GM12865 (cell line): ENCODE measurements around the gene AQP6.

Experiments used
- DNase-seq: peaks from one replicate; pipeline ENCODE4 v3.0.0; 2010; ENCODE audit warnings: low read depth
- H3K4me3 ChIP-seq: 2 replicates; pipeline ENCODE4 v1.5.1; 2011; ENCODE audit warnings: mild to moderate bottlenecking, low read depth, low read length, control low read depth
- CTCF ChIP-seq: IDR thresholded peaks from 2 replicates; pipeline ENCODE4 v1.5.1; 2011; ENCODE audit warnings: low read length, control low read depth, low read depth, inconsistent platforms; ENCODE audit not compliant: insufficient read depth; ENCODE audit errors: missing control alignments

AQP6 gene

GRCh38 chr12:49929581-49929980 is 43.2 kb upstream of the AQP6 start:
- DNase-seq = no peak
- H3K4me3 ChIP-seq = no peak overlapping the region
- no peak for TF ChIP-seq CTCF

DNA sequence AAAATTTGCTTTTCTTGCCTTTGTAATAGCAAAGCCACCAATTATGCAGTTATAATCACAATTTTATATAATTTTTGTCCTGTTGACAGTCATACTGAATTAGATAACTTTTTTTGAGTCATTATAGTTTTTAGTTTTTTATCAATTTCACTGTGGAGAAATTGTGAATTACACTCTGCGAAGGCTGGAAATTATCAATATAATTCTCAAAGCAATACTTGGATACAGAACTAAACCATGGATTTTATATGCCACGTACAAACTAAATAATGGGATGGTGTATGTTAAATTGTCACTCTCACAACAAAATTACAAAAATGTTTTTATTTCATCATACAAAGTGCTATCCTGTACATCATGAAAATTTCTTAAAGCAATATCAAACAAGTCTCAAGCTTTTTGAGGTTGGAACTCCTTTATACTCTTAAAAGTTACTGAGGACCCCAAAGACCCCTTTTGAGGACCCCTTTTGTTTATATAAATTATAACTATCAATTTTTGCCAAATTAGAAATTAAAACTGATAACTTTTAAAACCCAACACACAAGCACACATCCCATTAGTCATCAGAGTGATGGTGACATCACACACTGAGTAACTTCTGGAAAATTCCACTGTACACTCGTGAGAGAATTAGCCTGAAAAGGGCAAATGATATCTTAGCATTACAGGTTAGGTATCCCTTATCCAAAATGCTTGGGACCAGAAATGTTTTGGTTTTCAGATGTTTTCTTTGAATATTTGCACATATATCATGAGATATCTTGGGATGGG is 42.0 kb upstream of the AQP6 start:
- no peak for TF ChIP-seq CTCF
- no peak for DNase-seq
- no peak overlapping the region for H3K4me3 ChIP-seq

DNA sequence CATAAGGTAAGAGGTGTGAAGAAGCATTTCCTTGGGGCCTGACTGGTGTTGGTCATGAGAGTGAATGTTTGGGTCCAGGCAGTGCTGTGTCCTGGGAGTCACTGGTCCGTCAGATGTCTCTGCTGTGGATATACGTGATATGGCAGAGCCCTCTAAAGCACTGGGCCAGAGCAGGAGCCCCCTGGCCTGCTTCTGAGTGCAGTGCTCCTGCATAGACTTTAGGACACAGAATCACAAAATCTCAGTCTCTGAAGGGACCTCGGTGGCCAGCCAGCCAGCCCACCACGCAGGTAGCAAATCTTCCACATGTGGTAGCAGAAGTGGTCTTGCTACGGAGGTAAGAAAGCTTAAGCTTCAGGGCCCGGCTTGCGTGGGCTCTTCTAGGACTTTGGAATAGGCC is 40.7 kb upstream of the AQP6 start:
- TF ChIP-seq CTCF = no peak
- DNase-seq = no peak
- no peak overlapping the region for H3K4me3 ChIP-seq

DNA sequence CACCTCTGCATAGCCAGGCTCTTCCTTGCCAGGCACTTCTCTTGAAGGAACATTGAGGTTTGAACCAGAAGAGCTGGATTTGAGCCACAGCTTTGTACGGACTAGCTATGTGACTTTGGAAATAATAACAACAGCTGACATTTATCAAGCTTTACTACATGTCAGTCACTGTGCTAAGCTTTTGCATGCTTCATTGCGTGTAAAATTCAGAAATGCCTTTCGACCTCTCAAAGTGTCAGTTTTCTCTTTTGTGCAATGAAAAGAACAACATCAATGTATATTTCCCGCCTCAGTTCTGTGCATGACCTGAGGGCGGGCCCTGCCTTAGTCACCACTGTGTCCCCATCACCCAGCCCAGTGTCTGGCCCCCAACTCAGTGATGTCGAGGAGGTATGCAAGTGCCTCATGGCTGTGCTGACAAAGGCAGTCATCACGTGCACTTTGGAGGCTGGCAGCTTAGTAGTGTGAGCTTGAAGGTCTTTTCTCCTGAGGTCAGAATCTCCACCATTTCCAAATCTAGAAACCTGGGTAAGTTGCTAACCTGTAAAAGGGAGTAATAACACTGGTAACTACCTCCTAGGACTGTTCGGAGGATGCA is 40.1 kb upstream of the AQP6 start:
- no peak for TF ChIP-seq CTCF
- no peak overlapping the region for H3K4me3 ChIP-seq
- DNase-seq = no peak

DNA sequence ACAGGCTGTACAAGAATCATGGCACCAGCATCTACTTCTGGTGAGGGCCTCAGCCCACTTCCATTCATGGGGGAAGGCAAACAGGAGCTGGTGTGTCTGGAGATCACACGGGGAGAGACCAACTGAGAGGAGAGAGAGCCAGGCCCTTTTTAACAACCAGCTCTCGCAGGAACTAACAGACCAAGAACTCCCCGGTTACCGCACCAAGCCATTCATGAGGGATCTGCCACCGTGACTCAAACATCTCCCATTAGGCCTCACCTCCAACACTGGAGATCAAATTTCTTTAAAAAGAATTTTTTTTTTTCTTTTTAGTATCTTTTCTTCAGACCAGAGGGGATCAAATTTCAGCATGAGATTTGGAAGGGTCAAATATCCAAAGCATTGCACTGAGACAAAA is 39.0 kb upstream of the AQP6 start:
- no peak overlapping the region for H3K4me3 ChIP-seq
- no peak for DNase-seq
- no peak for TF ChIP-seq CTCF

DNA sequence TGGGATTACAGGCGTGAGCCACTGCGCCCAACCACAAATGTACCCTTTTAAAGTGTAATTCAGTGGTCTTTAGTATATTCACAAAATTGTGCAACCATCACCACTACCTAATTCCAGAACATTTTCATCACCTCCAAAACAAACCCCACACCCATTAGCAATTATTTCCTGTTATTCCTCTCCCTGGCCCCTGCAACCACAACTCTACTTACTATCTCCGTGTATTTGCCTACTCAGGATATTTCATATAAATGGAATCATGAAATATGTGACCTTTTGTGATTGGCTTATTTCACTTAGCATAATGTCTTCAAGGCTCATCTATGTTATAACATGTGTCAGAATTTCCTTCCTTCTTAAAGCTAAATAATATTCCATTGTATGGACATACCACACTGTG is 38.2 kb upstream of the AQP6 start:
- H3K4me3 ChIP-seq = no peak overlapping the region
- no peak for DNase-seq
- no peak for TF ChIP-seq CTCF

- no peak for DNase-seq
- H3K4me3 ChIP-seq = no peak overlapping the region
- TF ChIP-seq CTCF = no peak
Measured at GRCh38 chr12:49936925-49937324, 35.8 kb upstream of the AQP6 start.
